Common myeloid progenitor, CD34-positive (primary cell): ENCODE data around the gene HEBP1.
A peak's percentile ranks its signal among the peaks of the same experiment; 100 is the strongest.

Experiments
- CTCF ChIA-PET: fragments of 350-600 bp; sonication (Branson Sonifier 250); formaldehyde crosslinking; loops from one replicate; lab custom pipeline; 2021; ENCODE audit warnings: antibody characterized with exemption; lab: Charles Lee
- POLR2A ChIA-PET: fragments of 350-600 bp; sonication (Branson Sonifier 250); formaldehyde crosslinking; loops from one replicate; lab custom pipeline; 2021; ENCODE audit warnings: antibody characterized with exemption; lab: Charles Lee
- DNase-seq, 3 donors: peaks; one replicate each; pipeline versions ENCODE4 v3.0.0 to v3.0.0-alpha.2; 2013
- H3K27ac ChIP-seq, 2 experiments: 1 replicate in 1 of 2; 2 replicates in 1 of 2; pipeline ENCODE4 v1.7.0; 2013; ENCODE audit warnings: inconsistent platforms in 2 of 2, low read length in 2 of 2, mild to moderate bottlenecking in 2 of 2, low read depth in 1 of 2, moderate library complexity in 1 of 2; ENCODE audit not compliant: severe bottlenecking in 2 of 2, insufficient read depth in 1 of 2, poor library complexity in 1 of 2
- H3K27me3 ChIP-seq, 5 experiments: replicated peaks in 2 of 5; 1 replicate in 3 of 5; 2 replicates in 2 of 5; pipeline versions ENCODE4 v1.6.1 to v1.7.0; 2013; ENCODE audit warnings: low read length in 4 of 5, mild to moderate bottlenecking in 2 of 5, moderate library complexity in 2 of 5, inconsistent platforms in 1 of 5; ENCODE audit not compliant: insufficient read depth in 5 of 5, control insufficient read depth in 4 of 5
- H3K36me3 ChIP-seq, 4 experiments: 1 replicate in 2 of 4; 2 replicates in 2 of 4; pipeline versions ENCODE4 v1.6.1 to v1.7.0; 2013; ENCODE audit warnings: low read length in 3 of 4, control low read depth in 1 of 4, mild to moderate bottlenecking in 1 of 4; ENCODE audit not compliant: control insufficient read depth in 4 of 4, insufficient read depth in 4 of 4
- H3K4me1 ChIP-seq, 4 experiments: 1 replicate in 3 of 4; 2 replicates in 1 of 4; pipeline versions ENCODE4 v1.6.1 to v1.7.1; 2013; ENCODE audit warnings: low read length in 3 of 4, mild to moderate bottlenecking in 3 of 4, control low read depth in 1 of 4, inconsistent platforms in 1 of 4, moderate library complexity in 1 of 4; ENCODE audit not compliant: control insufficient read depth in 4 of 4, insufficient read depth in 4 of 4; ENCODE audit errors: control extremely low read depth in 1 of 4
- H3K4me3 ChIP-seq, 7 experiments: 1 replicate in 4 of 7; 2 replicates in 3 of 7; pipeline versions ENCODE4 v1.5.1 to v1.7.0; 2013; ENCODE audit warnings: mild to moderate bottlenecking in 7 of 7, low read length in 6 of 7, moderate library complexity in 6 of 7, inconsistent platforms in 2 of 7, low read depth in 2 of 7, control low read depth in 1 of 7; ENCODE audit not compliant: insufficient read depth in 4 of 7, control insufficient read depth in 1 of 7; ENCODE audit errors: extremely low read depth in 1 of 7
- H3K9me3 ChIP-seq, 5 experiments: 1 replicate in 4 of 5; 2 replicates in 1 of 5; pipeline versions ENCODE4 v1.6.1 to v1.7.1; 2013; ENCODE audit warnings: low read length in 4 of 5, mild to moderate bottlenecking in 2 of 5, inconsistent platforms in 1 of 5, low read depth in 1 of 5, moderate library complexity in 1 of 5; ENCODE audit not compliant: control insufficient read depth in 4 of 5, insufficient read depth in 2 of 5; ENCODE audit errors: control extremely low read depth in 1 of 5
- WGBS: methylation state at CpG from one replicate; pipeline ENCODE4 v1.1.5; 2013; ENCODE audit not compliant: insufficient coverage; 5-methylcytosine and 5-hydroxymethylcytosine counted together

The HEBP1 gene

GRCh38 chr12:13007496-13008233 lies 7.6 kb upstream of the HEBP1 start:
- no peaks in the 10 kb centered on the region for H3K27me3 ChIP-seq
- peaks cover 0 to 1% (median 0%) of the 10 kb centered on the region in 4 experiments for H3K4me1 ChIP-seq
- H3K9me3 ChIP-seq = no peaks in the 10 kb centered on the region
- no peak overlapping the region for H3K27ac ChIP-seq
- ChIA-PET POLR2A (no interaction called here), CTCF (interaction anchor here (1.4 to 1.6 kb wide), 2 partner anchors 15 to 22 kb away, joined by 3 read pairs; no protein-coding TSS in a partner anchor)
- no peak overlapping the region for H3K4me3 ChIP-seq
- WGBS = 99% methylated on average over 7 of the region's 7 CpGs
- no peaks in the 10 kb centered on the region for H3K36me3 ChIP-seq
- no peak for DNase-seq

GRCh38 chr12:13005649-13006048 lies 5.6 kb upstream of the HEBP1 start:
- CTCF ChIA-PET = interaction anchor here (1.1 to 1.4 kb wide), 3 partner anchors 46 to 229 kb away, joined by 3 read pairs; no protein-coding TSS in a partner anchor
- no peak overlapping the region for H3K4me3 ChIP-seq
- no peaks in the 10 kb centered on the region for H3K36me3 ChIP-seq
- no peaks in the 10 kb centered on the region for H3K9me3 ChIP-seq
- H3K27ac ChIP-seq = no peak overlapping the region
- POLR2A ChIA-PET = no interaction called here
- no peak for DNase-seq
- 100% methylated on average over 1 of the region's 2 CpGs for WGBS
- H3K4me1 ChIP-seq = peaks cover 2 to 15% (median 11%) of the 10 kb centered on the region in 4 experiments
- H3K27me3 ChIP-seq = no peaks in the 10 kb centered on the region

GRCh38 chr12:13004986-13005385 lies 4.9 kb upstream of the HEBP1 start:
- no peaks in the 10 kb centered on the region for H3K27me3 ChIP-seq

GRCh38 chr12:13004361-13004760 lies 4.3 kb upstream of the HEBP1 start:
- Histone ChIP-seq H3K36me3 (no peaks in the 10 kb centered on the region), H3K4me3 (no peak overlapping the region), H3K27ac (no peak overlapping the region), H3K27me3 (no peaks in the 10 kb centered on the region), H3K9me3 (no peaks in the 10 kb centered on the region), H3K4me1 (peaks cover 2 to 24% (median 20%) of the 10 kb centered on the region in 4 experiments)
- POLR2A ChIA-PET = no interaction called here
- 100% methylated on average over 1 of the region's 3 CpGs for WGBS
- no peak for DNase-seq
- CTCF ChIA-PET = interaction anchor here (1.4 to 1.6 kb wide), 2 partner anchors 11 to 47 kb away, joined by 3 to 4 read pairs; no protein-coding TSS in a partner anchor

More at GRCh38 chr12:13004986-13005385, 4.9 kb upstream of the HEBP1 start:
- POLR2A ChIA-PET = no interaction called here
- Histone ChIP-seq H3K4me3 (no peak overlapping the region), H3K9me3 (no peaks in the 10 kb centered on the region), H3K27ac (no peak overlapping the region), H3K4me1 (peaks cover 2 to 18% (median 14%) of the 10 kb centered on the region in 4 experiments), H3K36me3 (no peaks in the 10 kb centered on the region)
- CTCF ChIA-PET = interaction anchor here (1.4 kb wide), 1 partner anchor 46 kb away, joined by 3 read pairs; no protein-coding TSS in a partner anchor
- 63% methylated on average over 3 of the region's 3 CpGs for WGBS
- no peak for DNase-seq

GRCh38 chr12:13002301-13003097 lies 2.4 kb upstream of the HEBP1 start:
- H3K4me3 ChIP-seq = peak overlapping the region in 5 of 7 experiments; percentile 63 to 90 (median 81)
- no peak overlapping the region for H3K27ac ChIP-seq
- ChIA-PET CTCF (interaction anchor here (0.8 to 1.0 kb wide), 2 partner anchors 43 to 206 kb away, joined by 3 to 4 read pairs; no protein-coding TSS in a partner anchor), POLR2A (no interaction called here)
- 99% methylated on average over 10 of the region's 10 CpGs for WGBS
- H3K4me1 ChIP-seq = peaks cover 5 to 38% (median 30%) of the 10 kb centered on the region in 4 experiments
- no peak for DNase-seq
- H3K9me3 ChIP-seq = no peaks in the 10 kb centered on the region
- no peaks in the 10 kb centered on the region for H3K27me3 ChIP-seq
- peaks cover 0 to 4% (median 0%) of the 10 kb centered on the region in 4 experiments for H3K36me3 ChIP-seq

- no peaks in the 10 kb centered on the region for H3K9me3 ChIP-seq
- H3K27me3 ChIP-seq = no peaks in the 10 kb centered on the region
- peak overlapping the region; percentile 32 to 90 (median 77) for H3K4me3 ChIP-seq
- WGBS = 37% methylated on average over 13 of the region's 16 CpGs
- ChIA-PET CTCF (interaction anchor here (1.3 kb wide), 1 partner anchor 210 kb away, joined by 3 read pairs; no protein-coding TSS in a partner anchor), POLR2A (no interaction called here)
- DNase-seq = no peak
- peaks cover 7 to 45% (median 33%) of the 10 kb centered on the region in 4 experiments for H3K4me1 ChIP-seq
- peaks cover 0 to 9% (median 0%) of the 10 kb centered on the region in 4 experiments for H3K36me3 ChIP-seq
- peak overlapping the region in 1 of 2 experiments; percentile 71 for H3K27ac ChIP-seq
These were observed 1.6 kb upstream of the HEBP1 start for GRCh38 chr12:13001775-13002040.
